Right lobe of liver (tissue), 4 donors: ENCODE data around the gene ZNF547.

Experiments
- CTCF ChIP-seq, 4 donors: fragments of 200-600 bp in 3 of 4; fragments of 450-650 bp in 1 of 4; IDR thresholded peaks; one replicate each; pipeline versions ENCODE4 v1.5.1 to v1.8.0; 2016 to 2022; ENCODE audit warnings: antibody characterized with exemption in 4 of 4, mild to moderate bottlenecking in 2 of 4
- POLR2A ChIP-seq: fragments of 450-650 bp; IDR thresholded peaks from one replicate; pipeline ENCODE4 v1.6.1; 2017; ENCODE audit warnings: antibody characterized with exemption, mild to moderate bottlenecking
- donor health status: DM: no; HTN: no; CAD: no.
- donor health status: DM: no; HTN: no; CAD: no.
- donor health status: DM: no; HTN: yes; CAD: no.

GRCh38 chr19:57350877-57351805 is 12.2 kb upstream of the ZNF547 start, which contains the start of gene ZNF304:
- TF ChIP-seq POLR2A (no peak), CTCF (IDR thresholded peaks at IDR 0.05) (no peak)
